Measurements from ENCODE around the gene PRB2.
"Not testable (repeated sequence)": the region's sequence is repeated elsewhere in the genome, so short reads cannot be mapped to it uniquely, and the experiment has no call there.

PRB2 gene

DNA sequence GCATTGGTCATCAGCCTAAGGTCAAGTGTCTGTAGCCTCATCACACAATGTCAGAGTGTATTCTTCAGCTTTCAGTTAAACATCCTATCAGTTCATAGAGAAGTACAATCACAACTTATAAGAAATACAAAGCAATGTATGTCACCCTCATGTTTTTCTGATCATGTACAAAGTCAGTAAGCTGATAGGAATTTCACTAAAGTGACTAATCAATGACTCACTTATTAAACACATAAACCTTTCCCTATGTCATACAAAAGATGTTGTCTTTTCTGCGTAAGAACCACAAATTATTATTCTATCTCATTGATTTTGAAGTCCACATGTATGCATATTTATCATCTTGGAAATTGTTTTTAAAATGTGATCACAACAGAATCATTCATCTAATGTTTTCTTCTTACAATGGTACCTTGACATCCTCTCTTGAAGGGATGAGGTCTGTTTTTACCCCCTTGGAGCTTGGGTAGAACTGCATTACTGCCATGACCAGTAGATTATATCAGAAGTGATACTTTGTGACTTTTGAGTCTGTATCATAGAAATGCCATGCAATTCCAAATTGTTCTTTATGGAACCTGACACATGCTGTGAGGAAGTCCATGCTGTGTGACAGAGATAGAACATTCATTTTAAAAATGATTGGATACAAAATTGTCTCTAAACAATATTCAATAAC lies 35.0 kb downstream of the PRB2 start:
- not testable (repeated sequence) for H3K4me3 ChIP-seq (ENCODE audit: insufficient read depth, low read depth, low read length, poor library complexity, severe bottlenecking); H3K9me3 ChIP-seq (ENCODE audit: control insufficient read depth, low read length); H3K4me1 ChIP-seq (ENCODE audit: control insufficient read depth, insufficient read depth, low read length, poor library complexity, severe bottlenecking); H3K27ac ChIP-seq (ENCODE audit: insufficient read depth, low read length, poor library complexity, severe bottlenecking); H3K27me3 ChIP-seq (replicated peaks; ENCODE audit: control insufficient read depth, insufficient read depth, low read length, poor library complexity, severe bottlenecking); DNase-seq; H3K36me3 ChIP-seq (ENCODE audit: control insufficient read depth, insufficient read depth, low read length)

DNA sequence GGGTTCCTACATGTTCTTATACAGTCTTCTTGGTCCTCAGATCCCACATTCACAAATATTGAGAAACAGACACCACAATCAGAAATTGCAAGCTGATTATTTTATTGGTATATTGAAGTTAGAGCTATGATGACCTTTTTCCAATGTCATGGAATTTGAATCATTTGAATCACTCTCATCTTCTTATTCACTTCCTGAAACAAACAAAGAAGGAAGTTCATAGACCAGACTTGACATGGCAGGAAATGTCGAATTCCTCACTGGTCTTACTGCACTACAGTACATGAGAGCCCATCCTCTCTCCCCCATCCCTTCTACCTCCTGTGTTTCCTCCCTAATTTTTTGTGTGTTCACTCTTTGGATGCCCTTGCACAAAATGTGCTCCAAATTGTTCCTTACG lies 43.6 kb downstream of the PRB2 start:
- not testable (repeated sequence) for H3K27ac ChIP-seq (ENCODE audit: insufficient read depth, low read length, poor library complexity, severe bottlenecking); H3K27me3 ChIP-seq (replicated peaks; ENCODE audit: control insufficient read depth, insufficient read depth, low read length, poor library complexity, severe bottlenecking); H3K4me3 ChIP-seq (ENCODE audit: insufficient read depth, low read depth, low read length, poor library complexity, severe bottlenecking)

DNA sequence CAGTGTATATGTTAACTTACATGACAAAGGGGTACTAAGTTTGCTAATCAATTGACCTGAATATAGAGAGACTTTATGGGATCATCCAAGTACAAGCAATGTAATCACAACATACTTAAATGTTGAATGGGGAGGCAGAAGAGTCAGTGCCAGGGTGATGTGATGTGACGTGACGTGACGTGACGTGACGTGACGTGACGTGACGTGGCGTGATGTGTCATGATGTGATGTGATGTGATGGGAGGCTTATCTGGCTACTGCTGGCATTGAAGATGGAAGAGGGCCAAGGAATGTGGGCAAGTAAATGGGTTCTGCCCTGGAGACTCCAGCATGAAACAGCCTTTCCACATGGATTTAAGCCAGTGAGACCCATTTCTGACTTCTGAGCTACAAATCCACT lies 46.9 kb downstream of the PRB2 start:
- Histone ChIP-seq H3K4me1 (ENCODE audit: control insufficient read depth, insufficient read depth, low read length, poor library complexity, severe bottlenecking) (no peaks in the 10 kb centered on the region), H3K4me3 (ENCODE audit: insufficient read depth, low read depth, low read length, poor library complexity, severe bottlenecking) (no peak overlapping the region), H3K27me3 (replicated peaks; ENCODE audit: control insufficient read depth, insufficient read depth, low read length, poor library complexity, severe bottlenecking) (no peaks in the 10 kb centered on the region), H3K27ac (ENCODE audit: insufficient read depth, low read length, poor library complexity, severe bottlenecking) (no peak overlapping the region), H3K36me3 (ENCODE audit: control insufficient read depth, insufficient read depth, low read length) (no peaks in the 10 kb centered on the region), H3K9me3 (ENCODE audit: control insufficient read depth, low read length) (no peaks in the 10 kb centered on the region)
- no peak for DNase-seq

More for the DNA sequence above, 43.6 kb downstream of the PRB2 start:
- H3K36me3 ChIP-seq (ENCODE audit: control insufficient read depth, insufficient read depth, low read length); H3K4me1 ChIP-seq (ENCODE audit: control insufficient read depth, insufficient read depth, low read length, poor library complexity, severe bottlenecking); DNase-seq; H3K9me3 ChIP-seq (ENCODE audit: control insufficient read depth, low read length): not testable (repeated sequence)

DNA sequence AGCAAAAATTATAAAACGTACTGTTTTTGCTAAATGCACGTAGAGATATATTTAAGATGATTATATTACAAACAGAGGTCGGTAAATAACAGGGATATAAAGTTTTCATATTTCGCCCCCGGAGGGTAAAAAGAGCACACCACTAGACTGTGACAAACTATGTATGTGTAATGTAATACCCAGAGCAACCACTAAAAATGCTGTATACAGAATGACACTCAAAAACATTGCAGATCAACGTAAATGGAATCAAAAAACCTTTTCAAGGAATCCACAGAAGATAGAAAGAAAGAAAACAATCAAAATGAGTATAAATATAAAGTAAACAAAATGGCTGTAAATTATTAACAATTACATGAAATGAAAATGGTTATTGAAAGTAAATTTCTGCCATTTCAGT lies 47.6 kb downstream of the PRB2 start:
- no peaks in the 10 kb centered on the region for H3K27me3 ChIP-seq (replicated peaks; ENCODE audit: control insufficient read depth, insufficient read depth, low read length, poor library complexity, severe bottlenecking)
- no peaks in the 10 kb centered on the region for H3K9me3 ChIP-seq (ENCODE audit: control insufficient read depth, low read length)
- H3K4me1 ChIP-seq (ENCODE audit: control insufficient read depth, insufficient read depth, low read length, poor library complexity, severe bottlenecking): no peaks in the 10 kb centered on the region
- H3K36me3 ChIP-seq (ENCODE audit: control insufficient read depth, insufficient read depth, low read length): no peaks in the 10 kb centered on the region
- no peak overlapping the region for H3K4me3 ChIP-seq (ENCODE audit: insufficient read depth, low read depth, low read length, poor library complexity, severe bottlenecking)
- no peak for DNase-seq
- no peak overlapping the region for H3K27ac ChIP-seq (ENCODE audit: insufficient read depth, low read length, poor library complexity, severe bottlenecking)

DNA sequence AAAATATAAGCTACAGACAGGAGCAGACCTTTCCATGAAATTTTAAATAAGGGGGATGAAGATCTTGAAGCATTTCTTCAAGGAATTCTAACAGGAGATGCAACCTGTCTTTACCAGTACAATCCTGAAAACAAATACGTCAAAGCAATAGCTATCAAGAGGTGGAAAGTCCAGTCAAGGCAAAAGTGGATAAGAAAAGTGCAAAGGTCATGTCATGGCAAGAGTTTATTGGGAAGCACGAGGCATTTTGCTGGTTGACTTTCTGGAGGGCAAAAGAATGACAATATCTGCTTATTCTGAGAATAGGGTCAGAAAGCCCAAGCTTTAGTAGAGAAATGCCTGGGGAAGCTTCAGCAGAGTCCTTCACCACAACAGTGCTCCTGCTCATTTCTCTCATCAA lies 50.9 kb downstream of the PRB2 start:
- Histone ChIP-seq H3K4me1 (ENCODE audit: control insufficient read depth, insufficient read depth, low read length, poor library complexity, severe bottlenecking) (no peaks in the 10 kb centered on the region), H3K27ac (ENCODE audit: insufficient read depth, low read length, poor library complexity, severe bottlenecking) (no peak overlapping the region), H3K4me3 (ENCODE audit: insufficient read depth, low read depth, low read length, poor library complexity, severe bottlenecking) (no peak overlapping the region), H3K9me3 (ENCODE audit: control insufficient read depth, low read length) (no peaks in the 10 kb centered on the region), H3K27me3 (replicated peaks; ENCODE audit: control insufficient read depth, insufficient read depth, low read length, poor library complexity, severe bottlenecking) (no peaks in the 10 kb centered on the region), H3K36me3 (ENCODE audit: control insufficient read depth, insufficient read depth, low read length) (no peaks in the 10 kb centered on the region)
- no peak for DNase-seq
